HG03097 (cell line): ENCODE results near the gene KRTAP1-3.
"Not testable (repeated sequence)": the region's sequence is repeated elsewhere in the genome, so short reads cannot be mapped to it uniquely, and the experiment has no call there.

Experiments
- ATAC-seq: cut with Tn5 transposase; IDR thresholded peaks from one replicate; pipeline ENCODE4 v1.9.1; 2021; ENCODE audit not compliant: unreplicated experiment, low FRiP score

Gene KRTAP1-3

GRCh38 chr17:41012326-41013120, 22.2 kb downstream of the KRTAP1-3 start:
- ATAC-seq: no peak

- ATAC-seq: no peak
Measured at GRCh38 chr17:41010441-41010840, 24.2 kb downstream of the KRTAP1-3 start.

GRCh38 chr17:41009936-41010335, 24.7 kb downstream of the KRTAP1-3 start:
- no peak for ATAC-seq

- no peak for ATAC-seq
Measured at GRCh38 chr17:41009301-41009760, 25.3 kb downstream of the KRTAP1-3 start.

- no peak for ATAC-seq
Measured at GRCh38 chr17:41008811-41009210, 25.9 kb downstream of the KRTAP1-3 start, which contains the start of gene KRTAP3-1. Gene KRTAP3-1, minus strand, starts transcription at chr17:41009128. Its CDS starts 54 bp downstream, at chr17:41009074.

- no peak for ATAC-seq
Measured at GRCh38 chr17:41004397-41004796, 30.3 kb downstream of the KRTAP1-3 start.

- ATAC-seq: no peak
Measured at GRCh38 chr17:41003926-41004325, 30.7 kb downstream of the KRTAP1-3 start.

- ATAC-seq: no peak
Measured at GRCh38 chr17:41002814-41003213, 31.9 kb downstream of the KRTAP1-3 start.

GRCh38 chr17:41001795-41002194, 32.9 kb downstream of the KRTAP1-3 start:
- no peak for ATAC-seq

- ATAC-seq: not testable (repeated sequence)
Measured at GRCh38 chr17:40999563-40999962, 35.1 kb downstream of the KRTAP1-3 start, which contains the start of gene KRTAP3-2. Gene KRTAP3-2, minus strand, starts transcription at chr17:40999906. Its CDS starts 53 bp downstream, at chr17:40999853.

- no peak for ATAC-seq
Measured at GRCh38 chr17:40997361-40997760, 37.3 kb downstream of the KRTAP1-3 start.

- ATAC-seq: no peak
Measured at GRCh38 chr17:40996829-40997228, 37.8 kb downstream of the KRTAP1-3 start.

GRCh38 chr17:40995116-40995515, 39.6 kb downstream of the KRTAP1-3 start:
- ATAC-seq: no peak

- no peak for ATAC-seq
Measured at GRCh38 chr17:40993839-40994238, 40.8 kb downstream of the KRTAP1-3 start, which contains the start of gene KRTAP3-3. Gene KRTAP3-3, minus strand, starts transcription at chr17:40994164. Its CDS starts 67 bp downstream, at chr17:40994097.

- ATAC-seq: no peak
Measured at GRCh38 chr17:40993084-40993483, 41.6 kb downstream of the KRTAP1-3 start.

- ATAC-seq: no peak
Measured at GRCh38 chr17:40992666-40993065, 42.0 kb downstream of the KRTAP1-3 start.

- no peak for ATAC-seq
Measured at GRCh38 chr17:40986920-40987319, 47.8 kb downstream of the KRTAP1-3 start.

GRCh38 chr17:40984226-40984625, 50.4 kb downstream of the KRTAP1-3 start, which contains the start of gene KRT40:
Gene KRT40, minus strand, starts transcription at chr17:40984326. Its CDS starts 53 bp downstream, at chr17:40984273.
- no peak for ATAC-seq
